Stimulated activated CD8-positive, alpha-beta memory T cell treated with anti-CD3 and anti-CD28 coated beads, Interleukin-7, amount 100 ng/mL, for 48 hours (primary cell): Measurements from ENCODE around the gene TRAPPC12.
"Not testable (repeated sequence)": the region's sequence is repeated elsewhere in the genome, so short reads cannot be mapped to it uniquely, and the experiment has no call there.

ENCODE experiments used
- DNase-seq, 2 donors: peaks; one replicate each; pipeline ENCODE4 v3.0.0-alpha.2; 2020; ENCODE audit warnings: low read depth in 1 of 2; ENCODE audit errors: extremely low read depth in 1 of 2

Gene TRAPPC12

DNA sequence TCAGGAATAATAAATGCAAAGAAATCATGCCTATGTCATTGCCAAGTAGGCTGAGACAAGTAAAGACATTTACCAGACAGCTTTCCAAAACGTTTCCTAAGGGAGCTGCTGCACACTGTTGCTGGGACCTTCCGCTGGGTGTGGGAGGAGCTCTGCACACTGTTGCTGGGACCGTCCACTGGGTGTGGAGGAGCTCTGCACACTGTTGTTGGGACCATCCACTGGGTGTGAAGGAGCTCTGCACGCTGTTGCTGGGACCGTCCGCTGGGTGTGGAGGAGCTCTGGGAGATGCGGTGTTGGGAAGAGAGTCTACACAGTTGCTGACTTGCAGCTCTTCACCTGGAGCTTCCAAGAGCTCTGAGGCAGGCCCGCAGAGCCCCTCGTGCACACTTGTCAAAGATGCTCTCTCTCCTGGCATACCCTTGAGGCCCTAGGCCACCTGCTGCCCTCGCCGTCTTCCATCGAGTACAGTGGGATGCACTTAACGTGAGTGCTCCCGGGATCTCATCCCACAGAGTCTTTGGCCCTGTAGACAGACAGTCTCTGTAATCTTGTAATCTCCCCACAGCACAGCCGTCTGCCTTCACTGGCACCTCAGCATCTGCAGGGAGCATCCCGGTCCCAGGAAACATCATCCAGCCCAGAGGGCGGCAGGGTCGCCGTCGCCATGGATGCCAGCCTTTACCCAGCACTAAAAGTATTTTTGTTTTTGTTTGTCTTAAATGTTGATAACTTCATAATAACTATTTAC, 51.4 kb downstream of the TRAPPC12 start:
- DNase-seq, result no peak

DNA sequence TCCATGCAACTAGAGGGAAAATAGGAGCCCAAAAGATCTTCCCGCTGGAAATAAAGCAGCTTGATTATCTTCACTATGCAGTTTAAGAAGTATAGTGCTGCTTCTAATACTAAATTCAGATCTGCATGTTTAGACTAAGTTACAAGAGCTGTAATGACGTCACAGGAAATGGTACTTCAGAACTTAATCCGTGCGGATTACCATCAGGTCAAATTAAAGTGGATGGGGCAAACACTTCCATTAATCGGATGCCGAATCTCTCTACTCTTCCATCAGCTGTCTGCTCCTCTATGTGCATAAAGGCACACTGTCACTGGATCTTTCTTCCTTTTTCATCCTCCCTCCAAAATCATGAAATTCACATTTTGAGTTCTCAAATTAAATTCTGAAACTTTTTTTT, 52.6 kb downstream of the TRAPPC12 start:
- DNase-seq, result no peak

DNA sequence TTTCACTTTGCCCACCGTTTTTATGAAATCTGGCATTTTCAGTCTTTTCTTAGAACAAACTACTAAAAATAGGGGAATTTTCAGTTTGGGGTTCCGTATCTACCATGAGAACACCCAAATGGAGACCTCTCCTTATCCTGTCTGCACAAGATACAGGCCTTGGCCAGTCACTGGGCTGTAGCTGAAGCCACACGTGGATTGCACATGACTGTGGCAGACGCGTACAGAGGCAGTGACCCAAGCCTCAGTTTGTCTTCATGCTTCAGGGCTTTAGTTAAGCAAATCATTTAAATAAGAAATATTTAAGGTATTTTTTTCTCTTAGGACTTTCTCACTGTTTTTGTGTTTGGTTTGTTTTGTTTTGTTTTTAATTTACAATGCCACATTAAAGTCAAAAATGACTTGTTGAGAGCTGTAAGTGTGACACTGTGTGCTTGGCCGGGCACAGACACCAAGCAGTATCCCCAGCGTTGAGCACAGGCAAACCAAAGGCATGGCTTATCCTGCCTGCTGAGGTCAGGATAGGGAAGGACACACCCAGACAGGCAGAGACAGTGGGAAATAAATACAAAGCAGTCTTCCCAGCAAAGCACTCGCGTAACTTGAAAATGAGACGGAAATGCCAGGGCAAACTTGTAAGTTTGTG, 53.3 kb downstream of the TRAPPC12 start:
- no peak for DNase-seq

DNA sequence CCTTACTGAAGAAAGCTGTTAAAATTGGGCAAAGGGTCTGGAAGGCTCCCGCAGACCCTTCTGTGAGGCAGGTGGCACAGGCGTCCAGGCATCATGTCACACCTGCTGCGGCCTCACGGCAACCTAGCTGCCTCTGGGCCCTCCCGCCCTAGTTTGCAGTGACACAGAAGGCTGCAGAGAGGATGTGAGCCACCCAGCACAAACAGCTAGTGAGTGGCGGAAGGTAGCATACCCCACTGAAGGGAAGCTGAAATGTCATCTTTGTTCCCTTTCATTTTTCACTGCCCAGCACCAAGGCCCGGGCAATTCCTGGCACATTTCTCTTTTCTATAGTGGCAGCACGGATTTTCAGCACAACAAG, 53.8 kb downstream of the TRAPPC12 start:
- no peak for DNase-seq

DNA sequence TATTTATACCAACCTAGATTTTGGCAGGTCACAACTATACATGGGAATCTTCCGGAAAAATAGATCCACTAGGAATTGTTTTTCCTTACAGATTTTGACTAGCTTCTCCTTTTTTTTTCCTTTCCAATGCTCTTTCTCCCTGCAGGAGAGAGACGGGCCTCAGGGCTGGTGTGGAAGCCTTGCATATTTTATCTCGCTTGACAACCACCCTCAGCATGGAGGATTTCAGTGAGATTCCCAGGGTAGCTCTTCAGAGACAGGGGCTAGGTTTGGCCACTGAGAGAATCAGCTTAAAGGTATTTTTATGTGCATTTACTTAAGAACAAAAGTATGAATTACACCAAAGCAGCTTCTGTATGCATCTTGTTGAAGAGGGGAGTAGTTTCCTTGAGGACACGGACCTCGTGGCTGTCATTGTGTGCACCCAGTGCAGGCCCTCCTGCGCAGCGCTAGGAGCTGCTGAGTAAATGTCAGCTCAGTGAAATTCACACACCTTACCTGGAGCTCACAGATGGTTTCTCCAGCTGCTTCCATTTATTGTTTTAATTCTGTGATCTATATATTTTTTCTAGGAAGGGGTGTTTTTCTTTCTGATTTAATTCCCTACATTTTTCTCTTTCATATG, 54.4 kb downstream of the TRAPPC12 start:
- DNase-seq, result no peak

DNA sequence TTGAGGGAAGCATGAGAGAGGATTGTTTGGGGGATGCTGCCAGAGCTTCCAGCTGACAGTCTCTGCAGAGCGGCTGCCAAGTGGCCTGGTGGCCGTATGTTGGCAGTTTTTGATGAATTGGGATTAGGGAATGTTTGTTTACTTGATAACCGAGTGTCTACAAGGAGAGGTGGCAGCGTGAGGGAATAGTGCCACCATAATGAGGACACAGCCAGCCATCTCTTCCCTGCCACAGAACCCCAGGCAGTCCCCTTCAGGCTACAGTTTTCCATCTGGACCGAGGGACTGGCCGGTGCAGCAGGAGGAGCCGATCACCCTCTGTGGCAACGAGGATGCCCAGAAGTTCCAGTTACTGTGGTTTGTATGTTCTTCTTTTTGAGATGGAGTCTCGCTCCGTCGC, 55.2 kb downstream of the TRAPPC12 start:
- DNase-seq, result no peak

DNA sequence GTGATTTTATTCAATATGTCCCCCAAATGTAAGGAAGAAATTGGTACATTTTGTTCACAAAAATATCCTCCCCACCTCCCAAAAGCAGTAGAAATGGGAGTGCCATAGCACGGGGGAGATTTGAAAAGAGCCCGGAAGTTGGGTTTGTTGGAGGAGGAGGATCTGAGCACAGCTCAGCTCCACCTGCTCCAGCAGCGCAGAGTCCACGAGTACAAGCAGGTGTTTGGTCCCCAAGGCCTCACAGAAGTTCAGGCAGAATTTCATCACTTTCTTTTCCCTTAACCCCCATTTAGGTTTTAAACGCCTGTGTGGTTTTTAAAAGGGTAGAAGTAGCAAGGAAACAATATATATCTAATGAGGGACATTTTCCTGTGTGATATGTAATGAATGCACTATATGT, 56.0 kb downstream of the TRAPPC12 start:
- DNase-seq, result no peak

DNA sequence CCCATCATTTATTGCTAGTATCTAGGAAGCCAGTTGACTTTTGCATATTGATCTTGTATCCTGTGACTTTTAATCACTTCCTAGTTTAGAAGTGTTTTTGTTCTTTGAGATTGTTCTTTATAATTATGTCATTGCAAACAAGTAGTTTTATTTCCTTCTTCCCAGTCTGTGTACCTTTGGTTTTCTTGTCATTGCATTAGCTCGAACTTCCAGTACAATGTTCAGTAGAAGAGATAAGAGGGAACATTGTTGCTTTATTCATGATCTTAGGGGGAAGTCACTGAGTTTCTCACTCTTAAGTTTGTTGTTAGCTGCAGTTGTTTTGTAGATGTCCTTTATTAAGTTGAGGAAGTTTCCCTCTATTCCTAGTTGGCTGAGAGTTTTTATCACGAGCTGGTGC, 61.0 kb downstream of the TRAPPC12 start:
- DNase-seq, result no peak

DNA sequence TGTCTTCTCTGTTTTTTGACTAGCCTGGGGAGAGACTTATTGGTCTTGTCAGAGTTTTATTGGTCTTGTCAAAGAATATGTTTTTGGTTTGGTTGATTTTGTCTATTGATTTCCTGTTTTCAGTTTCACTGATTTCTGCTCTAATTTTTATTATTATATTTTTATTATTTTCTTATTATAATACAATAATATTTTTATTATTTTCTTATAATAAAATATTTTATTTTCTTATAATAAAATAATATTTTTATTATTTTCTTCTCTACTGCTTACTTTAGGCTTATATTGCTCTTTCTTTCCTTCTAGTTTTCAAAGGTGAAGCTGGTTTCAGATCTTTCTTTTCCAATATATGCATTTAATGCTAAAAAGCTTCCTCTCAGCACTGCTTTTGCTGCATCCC, 62.0 kb downstream of the TRAPPC12 start:
- no peak for DNase-seq

DNA sequence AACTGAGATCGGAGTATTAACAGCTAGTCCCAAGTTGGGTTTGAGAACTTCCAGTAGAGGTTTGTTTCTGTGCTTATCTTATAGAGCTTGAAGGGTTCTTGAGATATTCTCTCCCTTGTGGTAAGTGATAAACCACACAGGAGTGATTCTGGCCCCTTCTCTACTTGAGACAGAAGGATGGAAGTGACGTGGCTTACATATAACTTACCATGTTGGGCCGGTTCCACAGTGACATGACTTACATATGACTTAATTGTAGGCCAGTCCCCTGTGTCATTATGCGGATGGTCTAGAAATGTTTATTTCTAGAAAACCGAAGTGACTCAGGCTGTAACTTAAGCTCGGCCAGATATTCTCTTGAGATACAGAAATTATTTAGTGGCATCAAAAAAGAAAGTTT, 62.7 kb downstream of the TRAPPC12 start:
- no peak for DNase-seq

DNA sequence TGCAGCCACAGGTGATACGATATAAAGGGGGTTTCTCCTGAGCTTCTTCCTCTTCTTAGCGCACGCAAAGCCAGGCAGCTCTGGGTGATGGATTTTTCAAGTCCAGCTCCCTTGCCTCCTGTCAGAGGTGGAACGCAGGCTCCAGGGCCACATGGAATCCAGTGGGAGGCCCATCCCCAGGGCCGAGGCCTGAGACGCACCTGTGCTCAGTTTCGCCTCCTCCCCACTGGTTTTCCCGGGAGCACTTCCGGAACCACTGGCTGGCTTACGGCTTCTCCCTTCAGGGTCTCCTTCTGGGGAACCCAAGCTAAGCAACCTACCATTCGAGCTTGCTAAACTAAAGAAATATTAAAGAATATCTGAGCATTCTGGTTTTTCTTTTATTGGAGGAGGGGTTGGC, 63.6 kb downstream of the TRAPPC12 start:
- no peak for DNase-seq

DNA sequence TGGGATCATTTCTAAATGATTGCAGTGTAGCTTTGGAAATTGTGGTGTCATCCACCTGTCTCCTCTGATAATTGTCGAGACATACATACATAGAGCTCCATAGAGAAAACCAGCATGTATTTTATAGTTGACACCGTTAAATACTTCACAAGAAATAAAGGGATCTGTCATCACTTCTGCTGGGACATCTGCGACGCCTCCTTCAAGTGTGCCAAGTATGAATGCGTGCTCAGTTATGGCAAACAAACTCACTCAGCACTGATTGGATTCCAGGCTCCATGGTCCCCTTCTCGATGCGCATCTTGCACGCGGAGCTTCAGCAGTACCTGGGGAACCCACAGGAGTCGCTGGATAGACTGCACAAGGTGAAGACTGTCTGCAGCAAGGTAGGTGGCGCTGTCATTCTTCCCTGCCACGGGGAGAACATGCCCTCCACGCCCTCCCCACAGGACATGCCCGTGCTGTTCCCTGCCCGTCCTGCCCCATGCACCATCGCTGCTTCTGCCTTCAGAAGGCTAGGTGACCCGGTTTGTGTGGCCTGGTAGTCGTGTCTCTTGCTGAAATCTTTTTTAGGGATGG, 64.1 kb downstream of the TRAPPC12 start:
- no peak for DNase-seq

DNA sequence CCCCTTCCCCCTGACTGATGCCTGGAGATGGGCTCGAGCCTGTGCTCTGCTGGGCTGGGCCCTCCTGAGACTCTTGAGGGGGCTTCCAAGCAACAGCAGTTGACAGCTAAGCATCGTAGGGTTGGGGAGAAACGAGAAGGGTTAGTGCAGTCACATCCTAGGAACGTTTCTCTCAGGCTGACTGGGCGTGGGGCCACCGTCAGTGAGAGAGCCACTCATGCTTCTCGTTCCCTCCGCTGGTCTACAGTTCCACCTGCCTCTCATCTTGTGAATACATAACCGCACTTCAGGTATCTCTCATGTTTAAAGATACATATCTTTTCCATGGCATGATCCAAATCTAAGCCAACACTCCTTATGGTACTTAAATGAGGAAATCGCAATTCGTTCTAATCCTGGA, 66.4 kb downstream of the TRAPPC12 start:
- DNase-seq, result no peak

DNA sequence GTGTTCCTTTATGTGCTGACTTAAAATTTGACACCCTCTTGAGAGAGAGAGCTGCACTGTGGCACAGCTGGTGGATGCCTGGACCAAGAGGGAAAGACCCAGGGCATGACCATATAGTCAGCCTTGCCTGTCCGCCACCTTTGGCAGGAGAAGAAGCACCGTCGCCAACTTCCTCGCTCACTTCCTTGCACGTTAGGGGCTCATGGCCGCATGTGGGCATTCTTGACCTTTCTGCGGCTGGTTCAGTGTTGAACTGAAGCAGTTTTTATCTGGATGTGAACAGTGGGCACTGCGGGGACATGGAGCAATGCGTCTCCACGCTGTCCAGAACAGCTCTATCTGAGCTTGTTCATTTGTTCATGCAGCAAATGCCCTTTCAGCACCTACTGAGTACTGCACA, 66.9 kb downstream of the TRAPPC12 start:
- no peak for DNase-seq

DNA sequence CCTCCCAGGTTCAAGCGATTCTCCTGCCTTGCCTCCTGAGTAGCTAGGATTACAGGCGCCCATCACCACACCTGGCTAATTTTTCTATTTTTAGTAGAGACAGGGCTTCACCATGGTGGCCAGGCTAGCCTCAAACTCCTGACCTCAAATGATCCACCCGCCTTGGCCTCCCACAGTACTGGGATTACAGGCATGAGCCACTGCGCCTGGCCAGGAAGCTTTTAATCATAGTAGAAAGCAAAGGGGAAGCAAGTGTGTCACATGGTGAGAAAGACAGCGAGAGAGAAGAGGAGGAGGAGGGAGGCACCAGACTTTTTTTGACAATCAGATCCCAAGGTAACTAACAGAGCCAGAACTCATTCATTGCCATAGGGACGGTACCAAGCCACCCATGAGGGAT, 67.7 kb downstream of the TRAPPC12 start:
- DNase-seq, result not testable (repeated sequence)

DNA sequence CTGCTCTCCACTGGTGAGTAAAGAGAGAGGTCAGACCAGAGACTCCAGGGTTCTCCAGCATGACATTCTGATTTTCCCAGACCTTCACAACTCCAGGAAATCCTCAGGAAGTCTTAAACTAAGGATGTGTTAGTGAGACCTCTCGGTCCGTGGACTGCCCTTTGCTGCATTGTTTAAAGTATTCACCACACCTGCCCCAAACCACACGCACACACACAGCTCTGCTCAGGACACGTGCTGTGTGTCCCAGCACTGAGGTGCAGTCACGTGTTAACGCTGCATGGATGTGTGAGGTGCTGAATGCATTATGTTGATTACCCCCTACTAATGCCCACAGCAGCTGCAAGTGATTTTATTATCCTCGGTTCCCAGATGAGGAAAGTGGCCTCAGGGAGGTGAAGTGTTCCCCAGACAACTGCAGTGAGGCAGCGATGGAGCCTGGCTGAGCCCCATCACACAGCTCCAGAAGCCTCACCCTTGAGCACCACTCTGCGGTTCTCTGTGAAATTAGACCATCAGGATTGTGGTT, 68.4 kb downstream of the TRAPPC12 start:
- DNase-seq, result no peak

DNA sequence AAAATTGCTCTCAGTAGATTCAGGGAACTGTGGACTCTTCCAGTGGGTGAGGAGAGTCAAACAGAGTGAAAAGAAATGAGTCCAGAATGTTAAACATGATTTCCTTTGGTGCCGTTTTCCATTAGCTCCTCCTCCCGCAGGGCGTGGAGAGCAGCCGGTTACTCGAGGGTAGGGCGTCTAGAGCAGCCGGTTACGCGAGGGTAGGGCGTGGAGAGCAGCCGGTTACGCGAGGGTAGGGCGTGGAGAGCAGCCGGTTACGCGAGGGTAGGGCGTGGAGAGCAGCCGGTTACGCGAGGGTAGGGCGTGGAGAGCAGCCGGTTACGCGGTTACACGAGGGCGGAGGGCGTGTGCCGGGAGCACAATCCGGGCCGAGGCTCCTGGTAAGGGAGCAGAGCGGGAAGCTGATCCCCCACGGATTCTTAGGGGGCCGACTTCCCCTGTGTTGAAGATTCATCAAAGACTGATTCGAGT, 69.0 kb downstream of the TRAPPC12 start:
- DNase-seq, result not testable (repeated sequence)

DNA sequence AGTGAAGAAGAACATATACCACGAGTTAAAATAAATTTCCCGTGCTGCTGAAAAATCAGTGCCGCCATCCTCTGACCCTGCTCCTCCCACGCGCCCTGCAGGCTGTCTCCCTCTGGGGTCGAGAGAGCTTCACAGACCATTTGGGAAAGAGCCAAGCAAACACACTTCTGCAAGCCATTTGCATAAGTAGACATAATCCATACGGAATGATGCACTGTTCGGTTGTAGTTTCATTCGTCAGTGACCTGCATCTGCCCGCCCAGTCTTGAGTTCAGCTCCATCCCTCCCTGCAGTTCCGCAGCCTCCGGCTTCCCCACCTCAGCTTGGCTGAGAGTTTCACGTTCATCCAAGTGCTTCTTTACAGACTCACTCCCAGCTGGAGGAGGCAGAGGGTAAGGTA, 69.6 kb downstream of the TRAPPC12 start:
- no peak for DNase-seq

DNA sequence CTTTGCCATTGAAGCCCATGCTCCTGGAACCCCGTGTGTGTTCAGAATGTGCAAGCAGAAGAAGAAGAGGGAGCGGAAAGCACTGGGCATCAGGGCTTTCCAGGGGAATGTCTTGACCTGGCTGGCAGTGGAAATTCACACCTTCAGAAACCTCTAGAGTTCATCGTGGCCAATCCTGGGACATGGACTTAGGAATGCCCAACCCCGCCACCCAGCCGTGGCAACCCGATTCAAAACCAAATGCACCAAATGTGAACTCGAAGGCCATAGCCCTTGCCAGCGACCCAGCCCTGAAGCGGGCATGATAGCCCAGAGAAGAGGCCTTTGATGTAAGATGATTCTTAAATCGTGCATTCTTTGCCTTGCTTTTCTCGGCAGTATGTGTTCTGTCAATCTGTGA, 70.4 kb downstream of the TRAPPC12 start:
- no peak for DNase-seq

DNA sequence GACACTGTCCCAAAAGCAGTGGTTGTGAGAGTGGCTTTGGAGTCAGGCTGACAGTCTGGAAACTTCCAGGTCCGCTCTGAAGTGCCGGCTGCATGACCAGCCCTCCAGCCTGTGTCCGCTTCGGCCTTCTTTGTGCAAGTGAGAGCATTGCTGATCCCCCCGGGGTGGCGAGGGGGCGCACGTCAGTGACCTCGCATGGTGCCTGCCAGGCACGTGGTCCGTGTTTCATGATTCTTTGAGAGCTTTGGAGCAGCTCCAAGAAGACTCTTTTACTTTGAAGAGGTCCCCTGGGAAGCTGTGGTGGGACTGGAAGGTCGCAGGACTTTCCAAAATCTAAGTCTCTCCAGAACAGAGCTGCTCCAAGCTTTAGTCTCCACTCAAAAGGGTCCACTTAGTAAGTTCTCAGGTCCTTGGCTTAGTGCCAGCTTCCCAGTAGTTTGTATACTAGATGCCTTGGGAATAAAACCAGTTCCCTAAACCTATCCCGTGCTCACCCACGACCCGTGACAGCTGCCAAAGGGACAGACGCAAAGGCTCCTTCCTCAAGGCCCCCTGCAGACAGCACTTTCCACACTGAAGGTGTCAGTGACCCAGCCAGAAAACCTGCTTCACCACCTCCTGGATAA, 71.0 kb downstream of the TRAPPC12 start:
- no peak for DNase-seq

DNA sequence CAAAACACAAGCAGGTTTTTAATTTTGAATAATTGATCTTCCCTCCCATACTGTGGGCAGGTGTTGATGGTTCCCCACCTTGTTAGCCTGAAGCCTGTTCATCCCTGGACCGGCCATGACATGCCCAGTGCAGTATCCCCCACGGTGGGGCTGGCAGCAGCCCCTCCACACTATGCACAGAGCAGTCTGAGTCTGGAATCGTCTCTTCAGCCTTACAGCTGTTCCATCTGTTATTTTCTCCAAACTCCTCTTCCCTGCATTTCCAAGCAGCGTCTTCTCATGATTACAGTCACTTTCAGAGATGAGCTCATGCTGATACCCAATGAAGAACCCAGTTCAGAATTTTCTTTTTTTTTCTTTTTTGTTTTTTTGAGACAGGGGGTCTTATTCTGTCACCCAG, 71.7 kb downstream of the TRAPPC12 start:
- DNase-seq, result no peak
